GM13976 (cell line): ENCODE measurements around the gene SERPINB5.

Experiments
- DNase-seq: peaks from one replicate; pipeline ENCODE4 v3.0.0; 2012; ENCODE audit warnings: low spot score
- in situ Hi-C: fragments of 300-500 bp; cut with MboI; formaldehyde crosslinking; loops from one replicate; pipeline ENCODE4 v1.12.0; 2022; ENCODE audit warnings: low sequenced_read_pairs, mixed read lengths, inconsistent platforms; ENCODE audit not compliant: unreplicated experiment
- TF ChIP-seq, protein P1 (sequence below): IDR thresholded peaks from 2 replicates; pipeline ENCODE4 v1.5.1; 2012; ENCODE audit warnings: borderline replicate concordance, mild to moderate bottlenecking; ENCODE audit not compliant: insufficient read depth; ENCODE audit errors: extremely low read depth, missing control alignments, control extremely low read depth

Gene SERPINB5

GRCh38 chr18:63476668-63477067, at the start of gene SERPINB5:
TSS of gene SERPINB5 (plus strand) at chr18:63476958. CDS start at chr18:63484429, 7,471 bp downstream.
- DNase-seq = no peak
- TF ChIP-seq, protein P1, sequence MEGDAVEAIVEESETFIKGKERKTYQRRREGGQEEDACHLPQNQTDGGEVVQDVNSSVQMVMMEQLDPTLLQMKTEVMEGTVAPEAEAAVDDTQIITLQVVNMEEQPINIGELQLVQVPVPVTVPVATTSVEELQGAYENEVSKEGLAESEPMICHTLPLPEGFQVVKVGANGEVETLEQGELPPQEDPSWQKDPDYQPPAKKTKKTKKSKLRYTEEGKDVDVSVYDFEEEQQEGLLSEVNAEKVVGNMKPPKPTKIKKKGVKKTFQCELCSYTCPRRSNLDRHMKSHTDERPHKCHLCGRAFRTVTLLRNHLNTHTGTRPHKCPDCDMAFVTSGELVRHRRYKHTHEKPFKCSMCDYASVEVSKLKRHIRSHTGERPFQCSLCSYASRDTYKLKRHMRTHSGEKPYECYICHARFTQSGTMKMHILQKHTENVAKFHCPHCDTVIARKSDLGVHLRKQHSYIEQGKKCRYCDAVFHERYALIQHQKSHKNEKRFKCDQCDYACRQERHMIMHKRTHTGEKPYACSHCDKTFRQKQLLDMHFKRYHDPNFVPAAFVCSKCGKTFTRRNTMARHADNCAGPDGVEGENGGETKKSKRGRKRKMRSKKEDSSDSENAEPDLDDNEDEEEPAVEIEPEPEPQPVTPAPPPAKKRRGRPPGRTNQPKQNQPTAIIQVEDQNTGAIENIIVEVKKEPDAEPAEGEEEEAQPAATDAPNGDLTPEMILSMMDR = no peak

GRCh38 chr18:63427558-63427957, 49.2 kb upstream of the SERPINB5 start:
- in situ Hi-C loops = loop anchor here (10.0 to 25.0 kb wide), 2 partner anchors 83 to 290 kb away; no protein-coding TSS in a partner anchor
- TF ChIP-seq, protein P1 = no peak
- DNase-seq = no peak

More at GRCh38 chr18:63476668-63477067, at the start of gene SERPINB5:
- in situ Hi-C loops = no loop called here

DNA sequence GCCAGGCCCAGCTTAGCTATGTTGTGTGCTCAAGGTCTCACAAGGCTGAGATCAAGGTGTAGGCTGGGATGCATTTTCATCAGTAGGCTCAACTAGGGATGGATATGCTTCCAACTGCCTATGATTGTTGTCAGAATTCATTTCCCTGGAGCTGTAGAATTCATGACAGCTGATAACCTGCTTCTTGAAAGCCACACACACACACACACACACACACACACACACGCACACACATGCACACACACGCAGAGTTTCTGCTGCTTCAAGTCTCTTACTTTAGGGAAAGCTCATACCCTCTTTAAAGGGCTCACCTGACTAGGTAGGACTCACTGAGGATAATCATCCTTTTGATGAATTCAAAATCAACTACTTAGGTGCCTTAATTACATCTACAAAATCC, 46.2 kb upstream of the SERPINB5 start:
- in situ Hi-C loops = loop anchor here (25.0 kb wide), 1 partner anchor 293 kb away; no protein-coding TSS in a partner anchor
- TF ChIP-seq, protein P1 = no peak
- DNase-seq = no peak

- in situ Hi-C loops = loop anchor here (25.0 kb wide), 1 partner anchor 294 kb away; no protein-coding TSS in a partner anchor
- TF ChIP-seq, protein P1 = no peak
Observed at GRCh38 chr18:63431180-63431579, 45.6 kb upstream of the SERPINB5 start.

GRCh38 chr18:63433334-63433866, 43.4 kb upstream of the SERPINB5 start:
- TF ChIP-seq, protein P1 = no peak
- in situ Hi-C loops = loop anchor here (25.0 kb wide), 1 partner anchor 296 kb away; no protein-coding TSS in a partner anchor

More at GRCh38 chr18:63431180-63431579, 45.6 kb upstream of the SERPINB5 start:
- no peak for DNase-seq

DNA sequence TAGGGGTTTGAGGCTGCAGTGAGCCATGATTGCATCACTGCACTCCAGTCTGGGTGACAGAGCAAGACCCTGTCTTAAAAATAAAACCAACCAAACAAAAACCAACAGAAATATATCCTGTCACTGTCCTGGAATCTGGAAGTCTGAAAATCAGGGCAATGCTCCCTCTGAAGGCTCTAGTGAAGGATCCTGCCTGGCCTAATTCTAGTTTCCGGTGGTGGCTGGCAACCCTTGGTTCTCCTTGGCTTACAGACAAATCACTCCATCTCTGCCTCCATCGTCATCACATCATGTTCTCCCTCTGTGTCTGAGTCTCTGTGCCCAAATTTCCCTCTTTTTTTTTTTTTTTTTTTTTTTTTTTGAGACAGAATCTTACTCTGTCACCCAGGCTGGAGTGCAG, 38.6 kb upstream of the SERPINB5 start:
- TF ChIP-seq, protein P1 = no peak
- no peak for DNase-seq
- in situ Hi-C loops = loop anchor here (25.0 kb wide), 1 partner anchor 301 kb away; no protein-coding TSS in a partner anchor

More at GRCh38 chr18:63433334-63433866, 43.4 kb upstream of the SERPINB5 start:
- DNase-seq = no peak
